OCI-LY7 (cell line): Measurements from ENCODE around the gene PXDC1. TPM values are rescaled to one million over a fixed set of nuclear protein-coding genes. Genes with fewer than 3 reads are reported as not detected.

Experiments
- BruUV-seq: library from RNA; stranded (reverse); fragments of 400-500 nt; replicated peaks from 2 replicates; lab custom pipeline; 2021; lab: Mats Ljungman, UMichigan
- CTCF ChIA-PET: fragments of 300-600 bp; sonication (Branson Sonifier 250); formaldehyde crosslinking; loops from one replicate; lab custom pipeline; 2022; ENCODE audit warnings: antibody characterized with exemption; ENCODE audit not compliant: unreplicated experiment; lab: Charles Lee
- POLR2A ChIA-PET: fragments of 300-600 bp; sonication (Branson Sonifier 250); formaldehyde crosslinking; loops from one replicate; lab custom pipeline; 2022; ENCODE audit warnings: antibody characterized with exemption; lab: Charles Lee
- DNase-seq: peaks from one replicate; pipeline ENCODE4 v3.0.0-alpha.2; 2015; ENCODE audit warnings: low spot score
- H2AFZ ChIP-seq: fragments of 200-600 bp; sonication (generic), shearing (Covaris generic); 2 replicates; pipeline ENCODE4 v1.6.1; 2014; ENCODE audit warnings: mild to moderate bottlenecking, antibody characterized with exemption, low read length, moderate library complexity
- H3K27ac ChIP-seq: fragments of 200-600 bp; sonication (generic); 2 replicates; pipeline ENCODE4 v1.5.1; 2014; ENCODE audit warnings: mixed run types, low read depth, mild to moderate bottlenecking, moderate library complexity, low read length, inconsistent platforms; ENCODE audit not compliant: poor library complexity, severe bottlenecking
- H3K36me3 ChIP-seq: fragments of 200-600 bp; sonication (generic); 2 replicates; pipeline ENCODE4 v1.6.1; 2014; ENCODE audit warnings: mild to moderate bottlenecking, antibody characterized with exemption, low read length, moderate library complexity, mixed read lengths; ENCODE audit not compliant: insufficient read depth
- H3K4me1 ChIP-seq: fragments of 200-600 bp; sonication (generic); 2 replicates; pipeline ENCODE4 v1.5.1; 2014; ENCODE audit warnings: mild to moderate bottlenecking, low read length; ENCODE audit not compliant: insufficient read depth, poor library complexity, severe bottlenecking
- H3K4me2 ChIP-seq: fragments of 200-600 bp; sonication (generic); 2 replicates; pipeline ENCODE4 v1.6.1; 2014; ENCODE audit warnings: mild to moderate bottlenecking, low read length
- H3K4me3 ChIP-seq: fragments of 200-600 bp; sonication (generic); 2 replicates; pipeline ENCODE4 v1.5.1; 2014; ENCODE audit warnings: mild to moderate bottlenecking, low read depth, low read length; ENCODE audit not compliant: poor library complexity, severe bottlenecking
- H3K79me2 ChIP-seq: fragments of 200-600 bp; sonication (generic); 2 replicates; pipeline ENCODE4 v1.6.1; 2016; ENCODE audit warnings: low read depth, mild to moderate bottlenecking, low read length, moderate library complexity, mixed read lengths; ENCODE audit not compliant: insufficient read depth
- H3K9me2 ChIP-seq: fragments of 200-600 bp; sonication (generic); 2 replicates; pipeline ENCODE4 v1.6.1; 2016; ENCODE audit warnings: mild to moderate bottlenecking, low read length, mixed read lengths; ENCODE audit not compliant: insufficient read depth
- H3K9me3 ChIP-seq: fragments of 200-600 bp; sonication (generic); 2 replicates; pipeline ENCODE4 v1.6.1; 2014; ENCODE audit warnings: mild to moderate bottlenecking, mixed run types, low read length, mixed read lengths
- H4K20me1 ChIP-seq: fragments of 200-600 bp; sonication (generic); 2 replicates; pipeline ENCODE4 v1.6.1; 2014; ENCODE audit warnings: mild to moderate bottlenecking, antibody characterized with exemption, low read length, moderate library complexity, mixed read lengths; ENCODE audit not compliant: insufficient read depth
- CTCF ChIP-seq: fragments of 200-600 bp; sonication (generic); conservative IDR thresholded peaks from 2 replicates; pipeline ENCODE4 v1.5.1; 2014; ENCODE audit warnings: mild to moderate bottlenecking, antibody characterized with exemption, low read length, moderate library complexity, mixed read lengths
- EZH2phosphoT487 ChIP-seq: fragments of 200-600 bp; sonication (generic); IDR thresholded peaks from 2 replicates; pipeline ENCODE4 v1.6.1; 2018; ENCODE audit warnings: low read depth, borderline replicate concordance, mild to moderate bottlenecking, mixed run types, antibody characterized with exemption, low read length, moderate library complexity, mixed read lengths
- intact Hi-C: fragments of 100-400 bp; cut with micrococcal nuclease; formaldehyde crosslinking; loops from one replicate; pipeline ENCODE4 v1.10.0; 2022; ENCODE audit not compliant: unreplicated experiment
- total RNA-seq, 2 experiments: library from RNA; depleted of rRNA in 1 of 2; stranded (reverse); fragments of >200 nt in 1 of 2; shearing (Covaris generic) in 1 of 2; gene quantifications; 2 replicates each; pipeline ENCODE4 v1.2.3, GENCODE V29; 2014 to 2022

The PXDC1 gene
- total RNA-seq, 2 experiments from 2014 or later, result not detected

GRCh38 chr6:3735029-3735605, 16.4 kb downstream of the PXDC1 start:
- intact Hi-C loops, result no loop called here
- no TSS peak for BruUV-seq
- H3K9me3 ChIP-seq, result peaks cover 8% of the 10 kb centered on the region
- H3K79me2 ChIP-seq, result no peaks in the 10 kb centered on the region
- TF ChIP-seq CTCF (no peak), EZH2phosphoT487 (no peak)
- ChIA-PET POLR2A (no interaction called here), CTCF (interaction anchor here (0.6 kb wide), 1 partner anchor 132 kb away, joined by 3 read pairs; no protein-coding TSS in a partner anchor)
- no peak overlapping the region for H2AFZ ChIP-seq
- H3K9me2 ChIP-seq, result no peaks in the 10 kb centered on the region
- H3K4me1 ChIP-seq, result no peaks in the 10 kb centered on the region
- H3K36me3 ChIP-seq, result no peaks in the 10 kb centered on the region
- no peak overlapping the region for H3K4me3 ChIP-seq
- no peak overlapping the region for H3K27ac ChIP-seq
- no peak for DNase-seq
- H3K4me2 ChIP-seq, result no peak overlapping the region
- no peaks in the 10 kb centered on the region for H4K20me1 ChIP-seq

- POLR2A ChIA-PET, result no interaction called here
Measured at GRCh38 chr6:3734023-3734422, 17.5 kb downstream of the PXDC1 start.

More at GRCh38 chr6:3734023-3734422, 17.5 kb downstream of the PXDC1 start:
- H3K4me2 ChIP-seq, result no peak overlapping the region
- H2AFZ ChIP-seq, result no peak overlapping the region
- CTCF ChIA-PET, result no interaction called here
- H3K79me2 ChIP-seq, result no peaks in the 10 kb centered on the region
- H3K9me2 ChIP-seq, result no peaks in the 10 kb centered on the region
- BruUV-seq, result no TSS peak
- intact Hi-C loops, result loop anchor here (5.0 kb wide), 1 partner anchor 607 kb away; no protein-coding TSS in a partner anchor
- H4K20me1 ChIP-seq, result no peaks in the 10 kb centered on the region
- no peak overlapping the region for H3K4me3 ChIP-seq
- TF ChIP-seq EZH2phosphoT487, result no peak
- TF ChIP-seq CTCF, result no peak
- no peak for DNase-seq
- no peak overlapping the region for H3K27ac ChIP-seq
- no peaks in the 10 kb centered on the region for H3K4me1 ChIP-seq
- no peaks in the 10 kb centered on the region for H3K36me3 ChIP-seq
- H3K9me3 ChIP-seq, result peaks cover 8% of the 10 kb centered on the region
